Aorta (tissue), 5 donors: ENCODE results near the gene ACTR2. TPM values are rescaled to one million over a fixed set of nuclear protein-coding genes. Genes with fewer than 3 reads are reported as not detected.
"Not testable (repeated sequence)": the region's sequence is repeated elsewhere in the genome, so short reads cannot be mapped to it uniquely, and the experiment has no call there.

Experiments
- ATAC-seq: fragments of 200-7000 bp; cut with Tn5 transposase; one replicate; pipeline ENCODE4 v1.9.1; 2022; ENCODE audit warnings: moderate library complexity; ENCODE audit not compliant: low FRiP score
- DNase-seq, 2 donors: peaks; one replicate each; pipeline ENCODE4 v3.0.0-alpha.2; 2020
- H3K27ac ChIP-seq, 2 donors: one replicate each; pipeline ENCODE4 v1.5.1; 2013; ENCODE audit warnings: low read length in 2 of 2, mild to moderate bottlenecking in 2 of 2, moderate library complexity in 2 of 2, control low read depth in 1 of 2, inconsistent platforms in 1 of 2, low read depth in 1 of 2
- H3K27me3 ChIP-seq, 2 donors: one replicate each; pipeline ENCODE4 v1.6.1; 2013; ENCODE audit warnings: control low read depth in 1 of 2, low read length in 1 of 2, mild to moderate bottlenecking in 1 of 2, moderate library complexity in 1 of 2; ENCODE audit not compliant: insufficient read depth in 2 of 2, control insufficient read depth in 1 of 2
- H3K36me3 ChIP-seq, 2 donors: one replicate each; pipeline ENCODE4 v1.6.1; 2013; ENCODE audit warnings: control low read depth in 1 of 2, low read length in 1 of 2, mild to moderate bottlenecking in 1 of 2; ENCODE audit not compliant: insufficient read depth in 2 of 2, control insufficient read depth in 1 of 2
- H3K4me1 ChIP-seq, 2 donors: one replicate each; pipeline ENCODE4 v1.6.1; 2013; ENCODE audit warnings: low read length in 2 of 2, control low read depth in 1 of 2, mild to moderate bottlenecking in 1 of 2, moderate library complexity in 1 of 2; ENCODE audit not compliant: insufficient read depth in 2 of 2, control insufficient read depth in 1 of 2
- H3K4me3 ChIP-seq, 2 donors: one replicate each; pipeline ENCODE4 v1.5.1; 2013; ENCODE audit warnings: low read length in 2 of 2, control low read depth in 1 of 2, mild to moderate bottlenecking in 1 of 2
- H3K9me3 ChIP-seq: one replicate; pipeline ENCODE4 v1.6.1; 2013; ENCODE audit warnings: mild to moderate bottlenecking, low read length; ENCODE audit not compliant: control insufficient read depth
- WGBS, 2 donors: extraction: QIAGEN DNeasy Blood & Tissue Kit; methylation state at CpG; one replicate each; pipeline ENCODE4 v1.1.7; 2013; 5-methylcytosine and 5-hydroxymethylcytosine counted together
- intact Hi-C, 2 donors: fragments of 100-400 bp; cut with DNase I; formaldehyde crosslinking; loops; one replicate each; pipeline versions ENCODE4 v1.14.2 to v1.15.0; 2022
- polyA plus RNA-seq, 2 donors: library from polyadenylated mRNA; stranded (reverse); fragments of 200-250 nt; gene quantifications; one replicate each; pipeline ENCODE4 v1.2.3, GENCODE V29; 2013
- total RNA-seq, 2 donors: library from RNA; stranded (reverse); fragmentation: NEBNext Ultra II Directional; extraction: Animal tissue kit (Norgen Biotek cat#: 25700); gene quantifications; one replicate each; pipeline ENCODE4 v1.2.1, GENCODE V29; 2021
- donor health status: healthy with polysubstance abuse.
- donor health status: Bipolar disorder and iron deficiency.
- donor health status: DM: no; HTN: no; CAD: no.
- donor health status: DM: no; HTN: no; CAD: no.
- donor health status: DM: yes; HTN: yes; CAD: no.

ACTR2 gene
- total and polyA plus RNA-seq, 4 donors, result 78.1 to 255 (median 183) TPM

- Histone ChIP-seq H3K4me1 (no peaks in the 10 kb centered on the region), H3K36me3 (peaks cover 0 to 2% of the 10 kb centered on the region in 2 donors), H3K27me3 (no peaks in the 10 kb centered on the region), H3K9me3 (no peaks in the 10 kb centered on the region), H3K4me3 (no peak overlapping the region), H3K27ac (no peak overlapping the region)
- ATAC-seq (no peak), DNase-seq (no peak)
- 76% methylated on average over 3 of the region's 3 CpGs for WGBS, 2 donors
- intact Hi-C loops, result no loop called here
These were observed 13.0 kb downstream of the ACTR2 start for GRCh38 chr2:65240657-65241056.

GRCh38 chr2:65244452-65244851, 16.8 kb downstream of the ACTR2 start:
- not testable (repeated sequence) for ATAC-seq, H3K9me3 ChIP-seq
- WGBS, 2 donors, result 81 to 82% methylated on average over 2 of the region's 2 CpGs

DNA sequence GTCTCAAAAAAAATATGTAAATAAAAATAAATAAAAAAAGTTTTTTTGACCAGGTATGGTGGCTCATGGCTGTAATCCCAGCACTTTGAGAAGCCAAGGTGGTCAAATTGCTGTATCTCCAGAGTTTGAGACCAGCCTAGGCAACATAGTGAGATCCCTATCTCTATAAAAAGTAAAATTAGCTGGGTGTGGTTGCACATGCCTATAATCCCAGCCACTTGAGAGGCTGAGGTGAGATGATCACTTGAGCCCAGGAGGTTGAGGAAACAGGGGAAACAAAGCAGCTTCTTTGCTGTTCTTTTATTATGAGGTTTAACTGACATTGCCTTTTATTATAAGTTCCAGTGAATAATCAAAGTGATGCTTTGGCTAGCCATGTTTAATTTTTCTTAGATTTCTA, 25.0 kb downstream of the ACTR2 start:
- Histone ChIP-seq H3K9me3 (no peaks in the 10 kb centered on the region), H3K36me3 (peaks cover 0 to 2% of the 10 kb centered on the region in 2 donors), H3K27ac (no peak overlapping the region), H3K4me1 (no peaks in the 10 kb centered on the region), H3K27me3 (no peaks in the 10 kb centered on the region), H3K4me3 (no peak overlapping the region)
- ATAC-seq, result no peak
- intact Hi-C loops, result no loop called here
- no peak for DNase-seq

More at GRCh38 chr2:65244452-65244851, 16.8 kb downstream of the ACTR2 start:
- H3K36me3 ChIP-seq, H3K27me3 ChIP-seq, intact Hi-C loops, H3K27ac ChIP-seq, H3K4me1 ChIP-seq, DNase-seq, H3K4me3 ChIP-seq: not testable (repeated sequence)

GRCh38 chr2:65255356-65255755, 27.7 kb downstream of the ACTR2 start:
- WGBS, 2 donors, result 91 to 93% methylated on average over 6 of the region's 6 CpGs
- no peak for ATAC-seq
- Histone ChIP-seq H3K4me3 (no peak overlapping the region), H3K9me3 (no peaks in the 10 kb centered on the region), H3K36me3 (peaks cover 0 to 2% of the 10 kb centered on the region in 2 donors), H3K27me3 (no peaks in the 10 kb centered on the region), H3K4me1 (no peaks in the 10 kb centered on the region), H3K27ac (no peak overlapping the region)
- no peak for DNase-seq
- intact Hi-C loops, result no loop called here

GRCh38 chr2:65256054-65256453, 28.4 kb downstream of the ACTR2 start:
- WGBS, 2 donors, result 90 to 93% methylated on average over 1 of the region's 1 CpG
- no peak overlapping the region for H3K27ac ChIP-seq
- no peak overlapping the region for H3K4me3 ChIP-seq
- intact Hi-C loops, result no loop called here
- peaks cover 0 to 2% of the 10 kb centered on the region in 2 donors for H3K36me3 ChIP-seq
- no peaks in the 10 kb centered on the region for H3K27me3 ChIP-seq
- no peaks in the 10 kb centered on the region for H3K9me3 ChIP-seq
- DNase-seq (no peak), ATAC-seq (no peak)
- no peaks in the 10 kb centered on the region for H3K4me1 ChIP-seq

GRCh38 chr2:65257866-65258265, 30.2 kb downstream of the ACTR2 start:
- H3K27me3 ChIP-seq, H3K4me3 ChIP-seq, DNase-seq, H3K4me1 ChIP-seq, H3K36me3 ChIP-seq, H3K9me3 ChIP-seq, ATAC-seq, H3K27ac ChIP-seq, intact Hi-C loops: not testable (repeated sequence)

- no peak overlapping the region for H3K27ac ChIP-seq
- intact Hi-C loops, result loop anchor here (2.0 to 10.0 kb wide), 2 partner anchors 173 to 291 kb away; partner anchors contain the start of gene SPRED2 (in 1 of the 2)
- ATAC-seq (no peak), DNase-seq (no peak)
- H3K4me1 ChIP-seq, result no peaks in the 10 kb centered on the region
- no peaks in the 10 kb centered on the region for H3K27me3 ChIP-seq
- H3K36me3 ChIP-seq, result no peaks in the 10 kb centered on the region
- no peaks in the 10 kb centered on the region for H3K9me3 ChIP-seq
- 77 to 78% methylated on average over 3 of the region's 3 CpGs for WGBS, 2 donors
- H3K4me3 ChIP-seq, result no peak overlapping the region
These were observed 34.0 kb downstream of the ACTR2 start for GRCh38 chr2:65261676-65262075.

- no peak for ATAC-seq
- Histone ChIP-seq H3K4me3 (no peak overlapping the region), H3K4me1 (no peaks in the 10 kb centered on the region), H3K27me3 (no peaks in the 10 kb centered on the region), H3K27ac (no peak overlapping the region), H3K9me3 (no peaks in the 10 kb centered on the region), H3K36me3 (no peaks in the 10 kb centered on the region)
- WGBS, 2 donors, result 95 to 100% methylated on average over 1 of the region's 1 CpG
- no peak for DNase-seq
- intact Hi-C loops, result loop anchor here in 1 of 2 donors (10.0 kb wide), 1 partner anchor 172 kb away; the partner anchor contains the start of gene SPRED2
These were observed 35.6 kb downstream of the ACTR2 start for GRCh38 chr2:65263262-65263661.

GRCh38 chr2:65263986-65264385, 36.4 kb downstream of the ACTR2 start:
- Histone ChIP-seq H3K36me3 (no peaks in the 10 kb centered on the region), H3K4me1 (no peaks in the 10 kb centered on the region), H3K27ac (no peak overlapping the region), H3K4me3 (no peak overlapping the region), H3K9me3 (no peaks in the 10 kb centered on the region), H3K27me3 (no peaks in the 10 kb centered on the region)
- DNase-seq (no peak), ATAC-seq (no peak)
- 94 to 95% methylated on average over 7 of the region's 7 CpGs for WGBS, 2 donors
- intact Hi-C loops, result loop anchor here (2.0 to 10.0 kb wide), 3 partner anchors 171 to 289 kb away; partner anchors contain the start of gene SPRED2 (in 1 of the 2)
